ENCODE results near the gene STX8. TPM values are rescaled to one million over a fixed set of nuclear protein-coding genes. Genes with fewer than 3 reads are reported as not detected.

The STX8 gene
- total RNA-seq, 1 donor from 2014 or later, result 76.6 TPM

- DNase-seq, result no peak
Observed at GRCh38 chr17:9334536-9335446, 240.8 kb downstream of the STX8 start.

- no peak for DNase-seq
Observed at GRCh38 chr17:9332132-9332494, 243.5 kb downstream of the STX8 start.

- DNase-seq, result no peak
Observed at GRCh38 chr17:9331279-9332131, 244.1 kb downstream of the STX8 start.

GRCh38 chr17:9330611-9331271, 244.9 kb downstream of the STX8 start:
- no peak for DNase-seq

GRCh38 chr17:9330141-9330540, 245.5 kb downstream of the STX8 start:
- no peak for DNase-seq

GRCh38 chr17:9329251-9329921, 246.2 kb downstream of the STX8 start:
- no peak for DNase-seq

GRCh38 chr17:9324864-9325263, 250.8 kb downstream of the STX8 start:
- DNase-seq, result no peak

GRCh38 chr17:9322326-9322725, 253.3 kb downstream of the STX8 start:
- no peak for DNase-seq

GRCh38 chr17:9321890-9322289, 253.7 kb downstream of the STX8 start:
- DNase-seq, result no peak

GRCh38 chr17:9315360-9315759, 260.3 kb downstream of the STX8 start:
- no peak for DNase-seq

- DNase-seq, result no peak
Observed at GRCh38 chr17:9313346-9313745, 262.3 kb downstream of the STX8 start.

- DNase-seq, result no peak
Observed at GRCh38 chr17:9309216-9309615, 266.4 kb downstream of the STX8 start.

GRCh38 chr17:9308069-9308468, 267.6 kb downstream of the STX8 start:
- no peak for DNase-seq

GRCh38 chr17:9307313-9307998, 268.2 kb downstream of the STX8 start:
- DNase-seq, result peak; percentile 43

GRCh38 chr17:9306086-9306485, 269.5 kb downstream of the STX8 start:
- DNase-seq, result no peak

- no peak for DNase-seq
Observed at GRCh38 chr17:9299695-9300094, 275.9 kb downstream of the STX8 start.

- DNase-seq, result no peak
Observed at GRCh38 chr17:9298776-9299295, 276.8 kb downstream of the STX8 start.

- no peak for DNase-seq
Observed at GRCh38 chr17:9298135-9298534, 277.5 kb downstream of the STX8 start.

- DNase-seq, result no peak
Observed at GRCh38 chr17:9294661-9295210, 280.9 kb downstream of the STX8 start.

- no peak for DNase-seq
Observed at GRCh38 chr17:9292561-9292941, 283.1 kb downstream of the STX8 start.

- DNase-seq, result peak; percentile 70
Observed at GRCh38 chr17:9291912-9292560, 283.6 kb downstream of the STX8 start.
